HepG2 (cell line): Measurements from ENCODE around the gene ITPRIP. TPM values are rescaled to one million over a fixed set of nuclear protein-coding genes. Genes with fewer than 3 reads are reported as not detected.

Source experiments
- ARNTL ChIP-seq: sonication (generic); formaldehyde crosslinking; IDR thresholded peaks from 2 replicates; pipeline ENCODE4 v1.4.0; 2020; ENCODE audit warnings: mild to moderate bottlenecking, missing genetic modification reagents
- CREBL2 ChIP-seq: sonication (generic); formaldehyde crosslinking; IDR thresholded peaks from 2 replicates; pipeline ENCODE4 v1.8.1; 2023; ENCODE audit warnings: missing genetic modification reagents, mild to moderate bottlenecking, borderline replicate concordance
- GLI4 ChIP-seq: sonication (generic); formaldehyde crosslinking; IDR thresholded peaks from 2 replicates; pipeline ENCODE4 v1.5.1; 2020; ENCODE audit warnings: missing genetic modification reagents, mild to moderate bottlenecking, moderate library complexity, borderline replicate concordance
- HMGXB3 ChIP-seq: sonication (generic); formaldehyde crosslinking; IDR thresholded peaks from 2 replicates; pipeline ENCODE4 v1.4.0; 2020; ENCODE audit warnings: missing genetic modification reagents, borderline replicate concordance
- ZNF800 ChIP-seq: sonication (generic); formaldehyde crosslinking; IDR thresholded peaks from 2 replicates; pipeline ENCODE4 v1.4.0; 2020; ENCODE audit warnings: missing genetic modification reagents
- polyA plus RNA-seq, 8 experiments: library from polyadenylated mRNA; depleted of rRNA in 3 of 8; stranded (reverse) in 7 of 8; unstranded in 1 of 8; fragments of >200 nt; fragmentation: Illumina TruSeq in 4 of 8; extraction: Trizol in 4 of 8; gene quantifications; 2 replicates each; pipeline versions ENCODE4 v1.2.1 to v1.2.3, GENCODE V29; 2011 to 2016; ENCODE audit warnings: low read depth in 4 of 8, missing spikeins in 1 of 8, mixed read lengths in 1 of 8; ENCODE audit not compliant: insufficient read depth in 1 of 8
- total RNA-seq, 5 experiments: library from RNA; depleted of rRNA; stranded (reverse); fragments of >200 nt; fragmentation: Illumina TruSeq; extraction: Trizol; gene quantifications; 2 replicates each; pipeline ENCODE4 v1.2.3, GENCODE V29; 2016; ENCODE audit warnings: low read depth in 1 of 5

ITPRIP gene
- total and polyA plus RNA-seq, 2 of the 13 experiments (the other 11 are each of a cell fraction or from before 2014, with no cell fraction given): 1.00 to 2.8 TPM

GRCh38 chr10:104315486-104315921, 22.8 kb downstream of the ITPRIP start (continued):
- TF ChIP-seq HMGXB3: no peak
- TF ChIP-seq ARNTL (CRISPR knock-in tag): no peak
- TF ChIP-seq CREBL2: no peak
- TF ChIP-seq GLI4 (CRISPR knock-in tag): no peak
- no peak for TF ChIP-seq ZNF800 (CRISPR knock-in tag)
